Right hindlimb (tissue), 1 donor: ENCODE data around the gene PRDM15.
A peak's percentile ranks its signal among the peaks of the same experiment; 100 is the strongest.

Experiments used
- DNase-seq: peaks from one replicate; pipeline ENCODE4 v3.0.0-alpha.2; 2018

Gene PRDM15

GRCh38 chr21:41879190-41879998 lies at the start of gene PRDM15:
TSS of gene PRDM15 (minus strand) at chr21:41879344. CDS start at chr21:41860363, 18,981 bp downstream.
- DNase-seq = peak; percentile 89

GRCh38 chr21:41928621-41929220 lies 49.6 kb upstream of the PRDM15 start:
- DNase-seq = no peak

- DNase-seq = no peak
Observed at GRCh38 chr21:41927727-41928409, 48.7 kb upstream of the PRDM15 start.

- DNase-seq = no peak
Observed at GRCh38 chr21:41926807-41927171, 47.6 kb upstream of the PRDM15 start.

GRCh38 chr21:41926117-41926806 lies 47.1 kb upstream of the PRDM15 start:
- no peak for DNase-seq

- DNase-seq = no peak
Observed at GRCh38 chr21:41925767-41926116, 46.6 kb upstream of the PRDM15 start.

- DNase-seq = no peak
Observed at GRCh38 chr21:41924368-41924754, 45.2 kb upstream of the PRDM15 start.

- DNase-seq = peak; percentile 34
Observed at GRCh38 chr21:41923631-41924367, 44.7 kb upstream of the PRDM15 start.

GRCh38 chr21:41923186-41923585 lies 44.0 kb upstream of the PRDM15 start:
- DNase-seq = no peak

- no peak for DNase-seq
Observed at GRCh38 chr21:41921021-41921420, 41.9 kb upstream of the PRDM15 start.

GRCh38 chr21:41920476-41920875 lies 41.3 kb upstream of the PRDM15 start:
- DNase-seq = no peak

GRCh38 chr21:41919666-41920398 lies 40.7 kb upstream of the PRDM15 start:
- no peak for DNase-seq

GRCh38 chr21:41918561-41919358 lies 39.6 kb upstream of the PRDM15 start:
- no peak for DNase-seq

GRCh38 chr21:41917531-41917930 lies 38.4 kb upstream of the PRDM15 start:
- DNase-seq = no peak

GRCh38 chr21:41916888-41917433 lies 37.8 kb upstream of the PRDM15 start:
- no peak for DNase-seq

GRCh38 chr21:41914965-41915364 lies 35.8 kb upstream of the PRDM15 start:
- DNase-seq = no peak

GRCh38 chr21:41914358-41914757 lies 35.2 kb upstream of the PRDM15 start:
- no peak for DNase-seq

GRCh38 chr21:41913230-41913629 lies 34.1 kb upstream of the PRDM15 start:
- DNase-seq = no peak

- no peak for DNase-seq
Observed at GRCh38 chr21:41908829-41909228, 29.7 kb upstream of the PRDM15 start.

- no peak for DNase-seq
Observed at GRCh38 chr21:41907496-41908258, 28.5 kb upstream of the PRDM15 start.
